K562 (cell line): ENCODE data around the gene PBRM1. TPM values are rescaled to one million over a fixed set of nuclear protein-coding genes. Genes with fewer than 3 reads are reported as not detected.

Source experiments
- ATAC-seq: fragments of 200-7000 bp; cut with Tn5 transposase; 3 replicates; pipeline ENCODE4 v1.9.1; 2020; ENCODE audit warnings: moderate library complexity
- BruUV-seq: library from RNA; stranded (reverse); fragments of 400-500 nt; replicated peaks from 2 replicates; lab custom pipeline; 2021; lab: Mats Ljungman, UMichigan
- CTCF ChIA-PET: fragments of 300-600 bp; formaldehyde crosslinking; extraction: SDS; loops from one replicate; lab custom pipeline; 2021; ENCODE audit warnings: low intra/inter-chr PET ratio; lab: Yijun Ruan, JAX
- POLR2A ChIA-PET: fragments of 300-600, 350-650 bp; sonication (Branson Sonifier 250); formaldehyde crosslinking; extraction: SDS; loops from one replicate; lab custom pipeline; 2021; ENCODE audit warnings: antibody characterized with exemption, inconsistent platforms; lab: Yijun Ruan, JAX
- DNase-seq, 4 experiments: peaks; one replicate each; pipeline versions ENCODE4 v3.0.0 to v3.0.0-alpha.2; 2011 to 2018; ENCODE audit warnings: low spot score in 3 of 4, mixed read lengths in 3 of 4; ENCODE audit errors: extremely low read depth in 1 of 4
- FAIRE-seq: peaks from 2 replicates; lab custom pipeline; 2011; peaks lifted over from hg19 to GRCh38; lab: Jason Lieb, UNC
- H2AFZ ChIP-seq: 2 replicates; pipeline ENCODE4 v1.6.0; 2011; ENCODE audit warnings: low read depth, low read length, control low read depth, inconsistent platforms
- H3K27ac ChIP-seq: fragments of 200-600 bp; 3 replicates; pipeline ENCODE4 v1.8.0; 2011; ENCODE audit warnings: low read depth, mild to moderate bottlenecking, control low read depth, inconsistent platforms, low read length, moderate library complexity, mixed read lengths; ENCODE audit errors: extremely low read depth
- H3K27me3 ChIP-seq, 2 experiments: fragments of 300-600 bp in 1 of 2; 2 replicates in 1 of 2; 3 replicates in 1 of 2; pipeline versions ENCODE4 v1.6.0 to v1.8.0; 2011; ENCODE audit warnings: inconsistent platforms in 2 of 2, low read length in 2 of 2, mild to moderate bottlenecking in 1 of 2, mixed read lengths in 1 of 2, moderate library complexity in 1 of 2; ENCODE audit not compliant: control insufficient read depth in 2 of 2, insufficient read depth in 2 of 2
- H3K36me3 ChIP-seq: fragments of 300-600 bp; 3 replicates; pipeline ENCODE4 v1.8.0; 2011; ENCODE audit warnings: mild to moderate bottlenecking, low read length, inconsistent platforms; ENCODE audit not compliant: control insufficient read depth, insufficient read depth
- H3K4me1 ChIP-seq, 2 experiments: fragments of 200-600 bp in 1 of 2; replicated peaks in 1 of 2; 2 replicates in 1 of 2; 3 replicates in 1 of 2; pipeline versions ENCODE4 v1.5.1 to v1.8.0; 2011; ENCODE audit warnings: inconsistent platforms in 2 of 2, low read length in 2 of 2, mild to moderate bottlenecking in 1 of 2, mixed read lengths in 1 of 2, moderate library complexity in 1 of 2; ENCODE audit not compliant: control insufficient read depth in 2 of 2, insufficient read depth in 2 of 2
- H3K4me2 ChIP-seq: 2 replicates; pipeline ENCODE4 v1.6.1; 2011; ENCODE audit warnings: low read length, control low read depth, inconsistent platforms, mixed read lengths; ENCODE audit not compliant: insufficient read depth
- H3K4me3 ChIP-seq: fragments of 200-600 bp; sonication (generic), shearing (Covaris generic); 2 replicates; pipeline ENCODE4 v1.5.1; 2016; ENCODE audit warnings: control low read depth, inconsistent platforms
- H3K79me2 ChIP-seq: fragments of 200-600 bp; 3 replicates; pipeline ENCODE4 v1.8.0; 2011; ENCODE audit warnings: low read length, inconsistent platforms; ENCODE audit not compliant: control insufficient read depth, insufficient read depth
- H3K9ac ChIP-seq, 2 experiments: 2 replicates each; pipeline versions ENCODE4 v1.6.0 to v1.6.1; 2011; ENCODE audit warnings: low read depth in 2 of 2, low read length in 2 of 2, control low read depth in 1 of 2, inconsistent platforms in 1 of 2, mild to moderate bottlenecking in 1 of 2, mixed read lengths in 1 of 2; ENCODE audit not compliant: insufficient read depth in 1 of 2
- H3K9me1 ChIP-seq: one replicate; pipeline ENCODE4 v1.6.0; 2011; ENCODE audit warnings: inconsistent platforms, mild to moderate bottlenecking, low read length, moderate library complexity; ENCODE audit not compliant: control insufficient read depth, insufficient read depth
- H3K9me3 ChIP-seq: replicated peaks from 2 replicates; pipeline ENCODE4 v1.5.1; 2011; ENCODE audit warnings: low read depth, low read length, inconsistent platforms; ENCODE audit not compliant: control insufficient read depth, insufficient read depth
- H4K20me1 ChIP-seq: replicated peaks from 2 replicates; pipeline ENCODE4 v1.6.1; 2011; ENCODE audit warnings: low read length, inconsistent platforms, mixed read lengths; ENCODE audit not compliant: control insufficient read depth, insufficient read depth
- ATF1 ChIP-seq, 2 experiments: fragments of 450-650 bp in 1 of 2; IDR thresholded peaks; 2 replicates each; pipeline ENCODE4 v1.6.1; 2016; ENCODE audit warnings: missing compliant biosample characterization in 1 of 2, missing genetic modification characterization in 1 of 2
- ETV5 ChIP-seq: sonication (generic); formaldehyde crosslinking; IDR thresholded peaks from 2 replicates; pipeline ENCODE4 v1.4.0; 2020; ENCODE audit warnings: low read depth, mild to moderate bottlenecking, missing genetic modification reagents
- HMBOX1 ChIP-seq: sonication (generic); IDR thresholded peaks from 2 replicates; pipeline ENCODE4 v1.6.1; 2016
- SPI1 ChIP-seq: IDR thresholded peaks from 2 replicates; pipeline ENCODE4 v1.6.1; 2011; ENCODE audit warnings: low read depth, low read length, control low read depth, borderline replicate concordance
- ZNF134 ChIP-seq: fragments of 250-450 bp; sonication (Bioruptor Pico); conservative IDR thresholded peaks from 2 replicates; pipeline ENCODE4 v1.4.0; 2020
- WGBS: fragments of 100-300 bp; shearing (Covaris generic); methylation state at CpG from one replicate; pipeline ENCODE4 v1.1.6; 2016; ENCODE audit warnings: low coverage, mixed read lengths; ENCODE audit not compliant: insufficient coverage; ENCODE audit errors: missing lambda C conversion rate; 5-methylcytosine and 5-hydroxymethylcytosine counted together
- in situ Hi-C: fragments of 300-500 bp; cut with MboI; formaldehyde crosslinking; loops from 4 replicates; pipeline ENCODE4 v1.15.0; 2018; ENCODE audit warnings: inconsistent platforms, mixed read lengths
- intact Hi-C: fragments of 100-400 bp; cut with micrococcal nuclease; formaldehyde crosslinking; loops from 2 replicates; pipeline ENCODE4 v1.14.2; 2022
- polyA plus RNA-seq, 8 experiments: library from polyadenylated mRNA; depleted of rRNA in 4 of 8; stranded (reverse) in 5 of 8; unstranded in 3 of 8; fragments of >200 nt; fragmentation: Nextera tagmentation in 2 of 8; fragmentation: Illumina TruSeq in 1 of 8; extraction: Ambion mirVana in 2 of 8; extraction: Trizol in 1 of 8; gene quantifications; 2 replicates each; pipeline versions ENCODE4 v1.2.1 to v1.2.3, GENCODE V29; 2011 to 2014; ENCODE audit warnings: inconsistent platforms in 1 of 8, missing spikeins in 1 of 8
- total RNA-seq, 7 experiments: library from RNA; depleted of rRNA in 6 of 7; stranded (reverse); fragments of >200 nt in 6 of 7; fragmentation: Illumina TruSeq in 2 of 7; extraction: Trizol in 2 of 7; gene quantifications; 2 replicates each; pipeline versions ENCODE4 v1.2.1 to v1.2.3, GENCODE V29; 2011 to 2021; ENCODE audit warnings: low replicate concordance in 1 of 7

PBRM1 gene
- total and polyA plus RNA-seq, 9 of the 15 experiments (the other 6 are each of a cell fraction or from before 2014, with no cell fraction given), result 3.9 to 31.8 (median 19.0) TPM

GRCh38 chr3:52539010-52539653 is 146.6 kb downstream of the PBRM1 start:
- H3K27ac ChIP-seq, result no peak overlapping the region; the same call in 2 of the 3 replicates
- H3K4me2 ChIP-seq, result peak overlapping the region; percentile 74
- H3K4me3 ChIP-seq, result peak overlapping the region; percentile 21; the same call in 1 of the 2 replicates
- peaks cover 23 to 27% of the 10 kb centered on the region in 2 experiments for H3K4me1 ChIP-seq
- H3K9ac ChIP-seq, result peak overlapping the region; percentile 11 to 25; a peak in 3 of 4 replicates
- no peaks in the 10 kb centered on the region for H3K9me3 ChIP-seq
- peaks cover 65% of the 10 kb centered on the region for H3K79me2 ChIP-seq
- no peaks in the 10 kb centered on the region for H3K27me3 ChIP-seq
- intact Hi-C loops, result no loop called here
- TF ChIP-seq SPI1 (peak; percentile 60; the same call in 1 of the 2 replicates), ATF1 (CRISPR knock-in tag; IDR thresholded peaks at IDR 0.05) (no peak), ATF1 (tag; IDR thresholded peaks at IDR 0.05) (no peak), ETV5 (CRISPR knock-in tag) (0 out of 2 replicates have a peak, but pooled peaks have one; percentile 46), HMBOX1 (no peak), ZNF134 (CRISPR knock-in tag) (no peak)
- TF ChIP-seq, all 486 proteins: peak for 2
- ChIA-PET POLR2A (interaction anchor here (0.7 kb wide), 1 partner anchor 160 kb away, joined by 3 read pairs; no protein-coding TSS in a partner anchor), CTCF (no interaction called here)
- peaks cover 37% of the 10 kb centered on the region; the same call in 2 of the 3 replicates for H3K36me3 ChIP-seq
- H3K9me1 ChIP-seq, result no peaks in the 10 kb centered on the region
- 41% methylated on average over 5 of the region's 5 CpGs for WGBS
- ATAC-seq, result no peak
- in situ Hi-C loops, result no loop called here
- no peak for FAIRE-seq
- no TSS peak for BruUV-seq
- no peak for DNase-seq
- H4K20me1 ChIP-seq, result peaks cover 19% of the 10 kb centered on the region
- no peak overlapping the region for H2AFZ ChIP-seq
